AG10803 (cell line): Measurements from ENCODE around the gene COL19A1.

Experiments used
- DNase-seq: peaks from one replicate; pipeline ENCODE4 v3.0.0; 2010; ENCODE audit warnings: low read depth
- H3K4me3 ChIP-seq: 2 replicates; pipeline ENCODE4 v1.5.1; 2011; ENCODE audit warnings: mild to moderate bottlenecking, low read length, control low read depth
- CTCF ChIP-seq: conservative IDR thresholded peaks from 2 replicates; pipeline ENCODE4 v1.5.1; 2011; ENCODE audit warnings: mild to moderate bottlenecking, low read length, control low read depth, inconsistent platforms

COL19A1 gene

DNA sequence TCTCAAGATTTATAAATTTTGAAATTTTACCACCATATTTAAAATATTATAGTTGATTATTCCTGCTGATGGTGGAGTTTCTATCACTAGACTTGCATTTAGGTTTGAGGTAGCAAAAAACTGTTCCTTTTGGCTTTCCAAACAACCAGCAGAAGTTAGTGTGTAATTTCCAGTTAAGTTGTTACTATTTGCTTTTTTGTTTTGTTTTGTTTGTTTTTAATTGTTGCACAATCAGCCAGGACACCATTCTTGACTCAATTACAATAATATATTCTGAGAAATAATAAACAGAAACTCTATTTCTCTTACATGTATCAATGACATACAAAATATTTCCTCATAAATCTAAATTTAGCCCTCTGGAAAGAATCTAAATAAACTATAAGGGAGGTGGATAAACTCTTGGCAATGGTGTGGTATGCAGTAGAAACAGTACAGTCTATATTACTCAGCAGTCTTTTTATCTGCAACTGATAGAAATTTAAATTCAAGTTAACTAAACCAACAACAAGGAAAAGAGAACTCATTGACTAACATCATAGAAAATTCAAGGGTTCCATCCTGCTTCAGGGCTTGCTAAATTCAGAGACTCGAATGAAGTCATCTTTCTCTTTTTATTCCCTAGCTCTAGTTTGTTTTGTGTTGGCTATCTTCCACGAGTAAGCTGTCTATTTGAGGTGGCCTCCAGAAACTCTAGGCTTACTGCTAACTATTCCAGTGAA lies 19.4 kb upstream of the COL19A1 start:
- no peak for DNase-seq
- H3K4me3 ChIP-seq = no peak overlapping the region
- no peak for TF ChIP-seq CTCF

DNA sequence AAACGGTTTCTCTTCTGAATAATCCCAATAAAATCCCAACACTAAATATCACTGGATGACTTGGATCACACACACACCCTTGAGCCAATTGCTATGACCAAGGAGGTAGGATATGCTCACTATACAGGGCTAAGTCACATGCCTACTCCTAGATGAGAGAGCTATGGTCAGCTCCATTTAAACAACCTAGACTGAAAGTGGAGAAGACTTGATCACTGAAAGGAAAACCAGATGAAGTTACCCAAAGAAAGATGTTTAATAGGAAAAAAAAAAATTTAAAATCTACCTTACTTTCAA lies 18.9 kb upstream of the COL19A1 start:
- H3K4me3 ChIP-seq = no peak overlapping the region
- no peak for DNase-seq
- TF ChIP-seq CTCF = no peak

GRCh38 chr6:69848552-69848951 lies 17.8 kb upstream of the COL19A1 start:
- H3K4me3 ChIP-seq = no peak overlapping the region
- no peak for DNase-seq
- no peak for TF ChIP-seq CTCF

- TF ChIP-seq CTCF = no peak
- no peak for DNase-seq
- H3K4me3 ChIP-seq = no peak overlapping the region
These were observed 13.7 kb upstream of the COL19A1 start for GRCh38 chr6:69852706-69853105.

DNA sequence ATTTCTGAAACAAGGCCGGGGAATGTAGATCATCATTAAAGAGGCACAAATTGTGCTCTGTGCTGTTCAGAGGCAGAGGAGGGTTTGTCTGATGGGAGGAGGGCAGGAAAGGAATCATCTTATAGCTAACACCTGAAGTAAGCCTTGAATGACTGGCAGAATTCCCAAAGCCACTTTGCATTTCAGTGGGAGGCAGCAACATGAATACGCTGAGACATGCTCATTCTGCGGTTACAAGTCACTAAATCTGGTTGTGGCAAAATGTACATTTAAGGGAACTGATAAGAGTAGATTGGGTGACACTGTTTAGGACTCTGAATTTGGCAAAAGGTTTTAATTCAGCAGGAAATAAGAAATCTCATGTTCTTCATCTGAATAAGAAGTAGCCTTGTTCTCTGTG lies 4.4 kb upstream of the COL19A1 start:
- H3K4me3 ChIP-seq = no peak overlapping the region
- no peak for DNase-seq
- TF ChIP-seq CTCF = no peak

- no peak overlapping the region for H3K4me3 ChIP-seq
- no peak for TF ChIP-seq CTCF
- no peak for DNase-seq
These were observed 2.6 kb upstream of the COL19A1 start for GRCh38 chr6:69863766-69864165.

GRCh38 chr6:69865126-69865525 lies 1.2 kb upstream of the COL19A1 start:
- no peak for TF ChIP-seq CTCF
- no peak overlapping the region for H3K4me3 ChIP-seq
- DNase-seq = peak; percentile 46
